Measurements from ENCODE around the gene CEP68. TPM values are rescaled to one million over a fixed set of nuclear protein-coding genes. Genes with fewer than 3 reads are reported as not detected.

CEP68 gene
- total RNA-seq, 4 donors from 2014 or later: 14.1 to 55.0 (median 30.0) TPM

GRCh38 chr2:65133626-65134025, 77.4 kb downstream of the CEP68 start:
- TF ChIP-seq CTCF (IDR thresholded peaks at IDR 0.05) (no peak), POLR2A (IDR thresholded peaks at IDR 0.05) (no peak)
- H3K36me3 ChIP-seq: no peaks in the 10 kb centered on the region
- no peaks in the 10 kb centered on the region for H3K9me3 ChIP-seq
- no peak for DNase-seq
- H3K27ac ChIP-seq: no peak overlapping the region
- H3K4me1 ChIP-seq: no peaks in the 10 kb centered on the region
- no peaks in the 10 kb centered on the region for H3K27me3 ChIP-seq
- no peak overlapping the region for H3K4me3 ChIP-seq
- intact Hi-C loops (cut with DNase I; ENCODE audit: low total_unique reads): no loop called here

- no peaks in the 10 kb centered on the region for H3K36me3 ChIP-seq
- intact Hi-C loops (cut with DNase I; ENCODE audit: low total_unique reads): no loop called here
These were observed 77.9 kb downstream of the CEP68 start for GRCh38 chr2:65134158-65134557.

GRCh38 chr2:65136253-65136652, 80.0 kb downstream of the CEP68 start:
- H3K27me3 ChIP-seq: no peaks in the 10 kb centered on the region
- H3K4me3 ChIP-seq: no peak overlapping the region
- intact Hi-C loops (cut with DNase I; ENCODE audit: low total_unique reads): no loop called here
- no peak for DNase-seq
- no peaks in the 10 kb centered on the region for H3K9me3 ChIP-seq
- H3K4me1 ChIP-seq: no peaks in the 10 kb centered on the region
- TF ChIP-seq POLR2A (IDR thresholded peaks at IDR 0.05) (no peak), CTCF (IDR thresholded peaks at IDR 0.05) (no peak)
- H3K36me3 ChIP-seq: no peaks in the 10 kb centered on the region
- no peak overlapping the region for H3K27ac ChIP-seq

More at GRCh38 chr2:65134158-65134557, 77.9 kb downstream of the CEP68 start:
- Histone ChIP-seq H3K27ac (no peak overlapping the region), H3K4me3 (no peak overlapping the region), H3K4me1 (no peaks in the 10 kb centered on the region), H3K27me3 (no peaks in the 10 kb centered on the region), H3K9me3 (no peaks in the 10 kb centered on the region)
- no peak for DNase-seq
- TF ChIP-seq CTCF (IDR thresholded peaks at IDR 0.05) (no peak), POLR2A (IDR thresholded peaks at IDR 0.05) (no peak)

Other genes with a start within 250 kb of the CEP68 start
- gene SLC1A4, start 67.0 kb upstream of the CEP68 start, total RNA-seq: 10 to 100 TPM in 2 of 4 donors, 1 to 10 TPM in 2; 6.9 to 36.6 (median 12.7) TPM
- 100 to 1,000 TPM in 2 of 4 donors, 10 to 100 TPM in 2; 78.5 to 153 (median 103) TPM for gene RAB1A, start 73.7 kb downstream of the CEP68 start, total RNA-seq
- 100 to 1,000 TPM in 2 of 4 donors, 10 to 100 TPM in 2; 38.7 to 157 (median 118) TPM for gene ACTR2, start 171.4 kb downstream of the CEP68 start, total RNA-seq

Data from uterus (tissue), 4 donors.